Right hindlimb (tissue), 1 donor: ENCODE measurements around the gene LGALS13.
A peak's percentile ranks its signal among the peaks of the same experiment; 100 is the strongest.

Experiments used
- DNase-seq: peaks from one replicate; pipeline ENCODE4 v3.0.0-alpha.2; 2018

Gene LGALS13

GRCh38 chr19:39602224-39602623 lies at the start of gene LGALS13:
LGALS13 (plus strand) TSS chr19:39602524; CDS start chr19:39602569, 45 bp downstream.
- no peak for DNase-seq

- no peak for DNase-seq
Observed at GRCh38 chr19:39553082-39553652, 49.2 kb upstream of the LGALS13 start.

GRCh38 chr19:39554701-39555311 lies 47.5 kb upstream of the LGALS13 start:
- no peak for DNase-seq

- DNase-seq: no peak
Observed at GRCh38 chr19:39555883-39556282, 46.4 kb upstream of the LGALS13 start.

- DNase-seq: no peak
Observed at GRCh38 chr19:39557811-39558623, 44.3 kb upstream of the LGALS13 start.

- no peak for DNase-seq
Observed at GRCh38 chr19:39558624-39559117, 43.7 kb upstream of the LGALS13 start.

GRCh38 chr19:39563408-39563807 lies 38.9 kb upstream of the LGALS13 start:
- DNase-seq: no peak

- no peak for DNase-seq
Observed at GRCh38 chr19:39566064-39566463, 36.3 kb upstream of the LGALS13 start.

- DNase-seq: no peak
Observed at GRCh38 chr19:39568604-39569003, 33.7 kb upstream of the LGALS13 start.

GRCh38 chr19:39582442-39582841 lies 19.9 kb upstream of the LGALS13 start:
- no peak for DNase-seq

GRCh38 chr19:39582891-39583625 lies 19.3 kb upstream of the LGALS13 start:
- no peak for DNase-seq

GRCh38 chr19:39587496-39587895 lies 14.8 kb upstream of the LGALS13 start:
- no peak for DNase-seq

GRCh38 chr19:39588066-39588465 lies 14.3 kb upstream of the LGALS13 start:
- DNase-seq: no peak

- DNase-seq: no peak
Observed at GRCh38 chr19:39590265-39590664, 12.1 kb upstream of the LGALS13 start.

GRCh38 chr19:39592381-39592780 lies 9.9 kb upstream of the LGALS13 start:
- no peak for DNase-seq

- DNase-seq: no peak
Observed at GRCh38 chr19:39595950-39596349, 6.4 kb upstream of the LGALS13 start.

GRCh38 chr19:39596911-39597310 lies 5.4 kb upstream of the LGALS13 start:
- DNase-seq: no peak

- DNase-seq: peak; percentile 32
Observed at GRCh38 chr19:39599116-39599515, 3.2 kb upstream of the LGALS13 start.

GRCh38 chr19:39603825-39604224 lies 1.5 kb downstream of the LGALS13 start:
- no peak for DNase-seq

GRCh38 chr19:39607021-39607420 lies 4.7 kb downstream of the LGALS13 start:
- no peak for DNase-seq

GRCh38 chr19:39607561-39607960 lies 5.2 kb downstream of the LGALS13 start:
- no peak for DNase-seq

GRCh38 chr19:39613597-39613996 lies 11.3 kb downstream of the LGALS13 start:
- no peak for DNase-seq

- DNase-seq: no peak
Observed at GRCh38 chr19:39617745-39618144, 15.4 kb downstream of the LGALS13 start.
